HG03521 (cell line): ENCODE results near the gene WASF3.
"Not testable (repeated sequence)": the region's sequence is repeated elsewhere in the genome, so short reads cannot be mapped to it uniquely, and the experiment has no call there.

Source experiments
- ATAC-seq: cut with Tn5 transposase; IDR thresholded peaks from one replicate; pipeline ENCODE4 v1.9.1; 2021; ENCODE audit warnings: mild to moderate bottlenecking, moderate library complexity; ENCODE audit not compliant: unreplicated experiment

The WASF3 gene

GRCh38 chr13:26708007-26708297 is 150.5 kb downstream of the WASF3 start:
- no peak for ATAC-seq

GRCh38 chr13:26709461-26709860 is 152.0 kb downstream of the WASF3 start:
- ATAC-seq: no peak

DNA sequence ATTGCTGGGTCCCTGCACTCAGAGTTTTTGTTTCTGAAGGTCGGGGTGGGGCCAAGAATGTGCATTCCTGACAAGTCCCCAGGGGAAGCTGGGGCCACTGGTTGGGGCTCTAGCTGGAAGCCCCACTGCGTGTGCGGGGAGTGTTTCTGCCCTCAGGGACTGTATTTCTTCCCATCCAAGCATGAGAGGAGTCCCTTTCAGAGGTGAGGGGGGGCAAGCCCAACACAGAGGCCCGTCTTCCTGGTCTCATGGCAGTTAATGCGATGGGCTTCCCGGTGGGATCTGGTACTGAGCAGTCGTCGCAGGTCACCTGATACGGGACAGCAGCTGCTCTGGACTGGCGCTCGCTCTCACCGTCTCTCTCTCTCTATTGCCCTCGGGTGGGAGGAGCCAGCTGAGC is 152.7 kb downstream of the WASF3 start:
- no peak for ATAC-seq

DNA sequence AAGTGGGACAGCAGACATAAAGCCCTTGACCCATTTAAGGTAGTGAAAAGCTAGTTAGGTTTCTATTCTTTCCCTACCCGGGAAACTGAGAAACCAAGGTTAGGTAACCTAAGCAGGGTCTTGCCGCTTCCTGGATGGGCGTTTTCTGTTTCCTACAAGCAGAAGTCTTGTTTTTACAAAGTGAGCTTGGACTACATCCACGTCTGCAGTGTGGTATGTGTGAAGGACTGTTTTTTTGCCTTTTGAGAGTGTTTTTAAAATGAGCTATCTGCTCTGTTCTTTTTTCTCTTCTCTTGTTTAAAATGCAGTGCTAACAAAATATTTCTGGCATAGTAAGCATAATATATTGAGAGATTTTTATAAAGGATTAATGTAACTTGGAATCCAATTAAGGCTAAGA is 153.7 kb downstream of the WASF3 start:
- ATAC-seq: no peak

- no peak for ATAC-seq
These were observed 155.9 kb downstream of the WASF3 start for GRCh38 chr13:26713341-26713740.

DNA sequence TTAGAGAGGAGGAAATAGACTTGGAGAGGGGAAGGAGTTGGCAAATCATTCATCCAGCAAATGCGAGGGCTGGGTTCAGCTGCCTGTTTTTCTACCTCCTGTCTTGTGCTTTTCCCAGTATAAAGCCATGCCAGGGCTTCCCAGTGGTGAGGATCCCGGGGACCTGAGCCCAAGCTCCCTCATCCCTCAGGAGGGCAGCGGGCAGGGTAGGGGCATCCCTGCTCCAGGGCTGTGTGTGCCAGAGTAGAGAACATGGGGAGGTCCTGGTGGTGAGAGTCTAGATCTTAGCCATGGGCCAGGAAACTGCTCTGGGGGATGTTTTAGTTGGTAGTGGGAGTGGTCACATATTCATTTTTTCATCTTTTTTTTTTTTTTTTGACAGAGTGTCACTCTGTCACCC is 159.5 kb downstream of the WASF3 start:
- no peak for ATAC-seq

DNA sequence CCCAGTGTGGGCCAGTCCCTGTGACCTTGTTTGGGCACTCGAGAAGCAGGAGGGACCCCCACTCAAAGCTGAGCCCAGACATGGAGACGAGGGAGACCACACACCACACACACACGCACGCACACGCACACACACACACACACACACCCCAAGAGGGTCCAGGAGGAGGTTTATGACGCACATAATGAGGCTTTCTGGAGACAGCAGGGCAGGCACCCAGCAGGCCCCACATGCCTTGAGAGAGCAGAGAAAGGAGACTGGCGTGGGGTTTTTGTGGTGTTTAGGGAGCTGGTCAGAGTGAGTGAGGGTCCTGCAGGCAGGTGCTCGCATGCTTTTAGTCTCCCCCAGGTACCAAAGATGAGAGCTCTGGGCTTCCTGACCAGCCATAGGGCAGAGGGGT is 160.7 kb downstream of the WASF3 start:
- no peak for ATAC-seq

GRCh38 chr13:26718872-26719271 is 161.4 kb downstream of the WASF3 start:
- no peak for ATAC-seq

- no peak for ATAC-seq
These were observed 162.0 kb downstream of the WASF3 start for GRCh38 chr13:26719356-26719945.

- no peak for ATAC-seq
These were observed 164.0 kb downstream of the WASF3 start for GRCh38 chr13:26721251-26722121.

DNA sequence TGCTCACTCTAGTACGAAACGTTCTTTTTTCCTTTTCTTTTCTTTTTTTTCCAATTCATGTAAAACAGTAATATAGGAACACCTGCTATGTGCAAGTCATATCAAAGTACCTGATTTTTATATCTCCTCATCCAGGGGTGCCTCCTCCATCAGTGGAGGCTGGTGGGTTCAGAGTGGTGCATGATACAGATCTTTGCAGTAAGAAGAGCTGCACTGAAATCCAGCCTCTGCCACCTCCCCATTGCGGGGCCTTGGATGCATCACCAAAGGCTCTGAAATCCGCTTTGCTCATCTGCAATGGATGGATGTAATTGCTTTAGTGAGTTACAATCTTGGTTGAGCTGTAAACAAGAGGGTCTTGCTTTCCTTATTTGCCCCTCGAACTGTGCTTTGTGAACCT is 164.8 kb downstream of the WASF3 start:
- ATAC-seq: no peak

GRCh38 chr13:26723620-26724019 is 166.1 kb downstream of the WASF3 start:
- ATAC-seq: not testable (repeated sequence)

DNA sequence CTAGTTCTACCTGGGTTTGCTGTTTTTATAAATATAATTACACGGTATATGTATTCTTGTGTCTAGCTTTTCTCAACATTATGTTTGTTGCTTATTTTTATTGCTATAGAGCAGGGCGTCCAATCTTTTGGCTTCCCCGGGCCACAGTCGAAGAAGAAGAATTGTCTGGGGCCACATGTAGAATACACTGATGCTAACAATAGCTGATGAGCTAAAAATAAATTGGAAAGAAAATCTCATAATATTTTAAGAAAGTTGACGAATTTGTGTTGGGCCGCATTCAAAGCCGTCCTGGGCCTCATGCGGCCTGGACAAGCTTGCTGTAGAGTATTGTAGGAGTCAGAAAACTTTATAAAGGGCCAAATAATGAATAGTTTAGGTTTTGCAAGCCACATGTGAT is 169.2 kb downstream of the WASF3 start:
- ATAC-seq: no peak

- no peak for ATAC-seq
These were observed 169.6 kb downstream of the WASF3 start for GRCh38 chr13:26727122-26727521.

- no peak for ATAC-seq
These were observed 170.2 kb downstream of the WASF3 start for GRCh38 chr13:26727633-26728032.

DNA sequence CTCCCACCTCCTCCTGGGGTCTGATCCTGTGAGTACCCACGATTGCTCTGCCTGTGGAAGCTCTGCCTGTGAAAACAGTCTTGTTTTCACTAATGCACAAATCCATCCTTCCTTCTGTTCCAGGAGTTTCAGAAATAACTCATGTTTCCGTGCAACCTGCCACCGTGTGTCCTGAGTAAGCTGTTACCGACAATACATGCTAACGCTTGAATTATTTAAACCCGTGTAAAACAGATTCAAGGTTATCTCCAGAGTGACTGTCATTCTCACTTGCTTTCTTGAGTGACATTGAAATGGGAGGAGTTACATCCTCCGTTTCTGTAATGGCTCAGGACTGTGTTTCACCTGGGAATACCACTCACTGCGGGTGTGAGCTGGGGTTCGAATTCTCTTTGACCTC is 178.2 kb downstream of the WASF3 start:
- ATAC-seq: no peak
